Vagina (tissue), 2 donors: Measurements from ENCODE around the gene C3orf33. TPM values are rescaled to one million over a fixed set of nuclear protein-coding genes. Genes with fewer than 3 reads are reported as not detected.

Experiments used
- DNase-seq, 2 donors: peaks; one replicate each; pipeline ENCODE4 v3.0.0-alpha.2; 2017; ENCODE audit errors: extremely low spot score in 2 of 2
- H3K27ac ChIP-seq: fragments of 200-600 bp; sonication (generic); one replicate; pipeline ENCODE4 v1.5.1; 2019
- H3K27me3 ChIP-seq: fragments of 200-600 bp; sonication (generic); one replicate; pipeline ENCODE4 v1.5.1; 2019
- H3K36me3 ChIP-seq, 2 donors: fragments of 200-600 bp; sonication (generic); one replicate each; pipeline ENCODE4 v1.5.1; 2017 to 2019
- H3K4me1 ChIP-seq: fragments of 200-600 bp; sonication (generic); one replicate; pipeline ENCODE4 v1.5.1; 2019
- H3K4me3 ChIP-seq, 2 donors: fragments of 200-600 bp; sonication (generic); 1 replicate in 1 of 2; 2 replicates in 1 of 2; pipeline ENCODE4 v1.5.1; 2016 to 2019
- H3K9me3 ChIP-seq: fragments of 200-600 bp; sonication (generic); one replicate; pipeline ENCODE4 v1.5.1; 2019
- POLR2A ChIP-seq, 2 donors: fragments of 450-650 bp; IDR thresholded peaks; one replicate each; pipeline ENCODE4 v1.6.1; 2017; ENCODE audit warnings: antibody characterized with exemption in 2 of 2, mild to moderate bottlenecking in 2 of 2, moderate library complexity in 2 of 2
- POLR2AphosphoS5 ChIP-seq, 2 donors: sonication (generic); formaldehyde crosslinking; IDR thresholded peaks; one replicate each; pipeline ENCODE4 v1.9.0; 2017; ENCODE audit warnings: antibody characterized with exemption in 2 of 2, mild to moderate bottlenecking in 2 of 2, low read depth in 1 of 2; ENCODE audit not compliant: insufficient read depth in 1 of 2
- intact Hi-C: fragments of 100-400 bp; cut with DNase I; formaldehyde crosslinking; loops from one replicate; pipeline ENCODE4 v1.15.1; 2023
- total RNA-seq: library from RNA; depleted of rRNA; stranded (reverse); fragments of >200 nt; gene quantifications from one replicate; pipeline ENCODE4 v1.2.3, GENCODE V29; 2016
- TF ChIP-seq, protein P1 (sequence below), 3 experiments: fragments of 450-650 bp in 2 of 3; fragments of 200-600 bp in 1 of 3; sonication (generic) in 1 of 3; IDR thresholded peaks; one replicate each; pipeline ENCODE4 v1.5.1; 2017 to 2019; ENCODE audit warnings: antibody characterized with exemption in 3 of 3, mild to moderate bottlenecking in 2 of 3, moderate library complexity in 2 of 3

The C3orf33 gene
- total RNA-seq, 1 donor from 2014 or later: 1.7 TPM

DNA sequence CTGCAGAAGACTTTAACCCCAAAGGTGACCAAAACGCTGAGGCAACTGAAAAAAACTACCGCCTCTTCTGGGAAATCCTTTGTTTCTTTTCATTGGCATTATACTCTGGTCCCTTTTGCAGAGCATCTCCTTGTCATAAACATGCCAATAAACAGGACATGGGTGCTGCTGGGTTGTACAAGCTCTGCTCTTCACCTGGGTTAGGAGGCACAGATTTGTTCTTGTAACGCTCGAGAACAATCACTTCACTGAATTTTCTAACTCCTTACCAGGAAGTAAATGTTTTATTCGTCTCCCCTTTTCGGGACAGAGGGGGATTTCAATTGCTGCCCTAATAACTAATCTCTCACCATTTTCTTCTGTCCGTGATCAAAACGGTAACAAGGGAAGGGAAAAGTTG, 62.5 kb downstream of the C3orf33 start:
- H3K36me3 ChIP-seq: no peaks in the 10 kb centered on the region
- TF ChIP-seq POLR2AphosphoS5 (IDR thresholded peaks at IDR 0.05; ENCODE audit: insufficient read depth in 1 of 2, low read depth in 1 of 2) (no peak), POLR2A (IDR thresholded peaks at IDR 0.05) (no peak)
- TF ChIP-seq, protein P1, sequence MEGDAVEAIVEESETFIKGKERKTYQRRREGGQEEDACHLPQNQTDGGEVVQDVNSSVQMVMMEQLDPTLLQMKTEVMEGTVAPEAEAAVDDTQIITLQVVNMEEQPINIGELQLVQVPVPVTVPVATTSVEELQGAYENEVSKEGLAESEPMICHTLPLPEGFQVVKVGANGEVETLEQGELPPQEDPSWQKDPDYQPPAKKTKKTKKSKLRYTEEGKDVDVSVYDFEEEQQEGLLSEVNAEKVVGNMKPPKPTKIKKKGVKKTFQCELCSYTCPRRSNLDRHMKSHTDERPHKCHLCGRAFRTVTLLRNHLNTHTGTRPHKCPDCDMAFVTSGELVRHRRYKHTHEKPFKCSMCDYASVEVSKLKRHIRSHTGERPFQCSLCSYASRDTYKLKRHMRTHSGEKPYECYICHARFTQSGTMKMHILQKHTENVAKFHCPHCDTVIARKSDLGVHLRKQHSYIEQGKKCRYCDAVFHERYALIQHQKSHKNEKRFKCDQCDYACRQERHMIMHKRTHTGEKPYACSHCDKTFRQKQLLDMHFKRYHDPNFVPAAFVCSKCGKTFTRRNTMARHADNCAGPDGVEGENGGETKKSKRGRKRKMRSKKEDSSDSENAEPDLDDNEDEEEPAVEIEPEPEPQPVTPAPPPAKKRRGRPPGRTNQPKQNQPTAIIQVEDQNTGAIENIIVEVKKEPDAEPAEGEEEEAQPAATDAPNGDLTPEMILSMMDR (IDR thresholded peaks at IDR 0.05): no peak
- intact Hi-C loops: no loop called here
- H3K9me3 ChIP-seq: no peaks in the 10 kb centered on the region
- no peak for DNase-seq
- peaks cover 16% of the 10 kb centered on the region for H3K4me1 ChIP-seq
- H3K27me3 ChIP-seq: no peaks in the 10 kb centered on the region
- H3K27ac ChIP-seq: no peak overlapping the region
- peak overlapping the region; percentile 49 to 63 for H3K4me3 ChIP-seq

DNA sequence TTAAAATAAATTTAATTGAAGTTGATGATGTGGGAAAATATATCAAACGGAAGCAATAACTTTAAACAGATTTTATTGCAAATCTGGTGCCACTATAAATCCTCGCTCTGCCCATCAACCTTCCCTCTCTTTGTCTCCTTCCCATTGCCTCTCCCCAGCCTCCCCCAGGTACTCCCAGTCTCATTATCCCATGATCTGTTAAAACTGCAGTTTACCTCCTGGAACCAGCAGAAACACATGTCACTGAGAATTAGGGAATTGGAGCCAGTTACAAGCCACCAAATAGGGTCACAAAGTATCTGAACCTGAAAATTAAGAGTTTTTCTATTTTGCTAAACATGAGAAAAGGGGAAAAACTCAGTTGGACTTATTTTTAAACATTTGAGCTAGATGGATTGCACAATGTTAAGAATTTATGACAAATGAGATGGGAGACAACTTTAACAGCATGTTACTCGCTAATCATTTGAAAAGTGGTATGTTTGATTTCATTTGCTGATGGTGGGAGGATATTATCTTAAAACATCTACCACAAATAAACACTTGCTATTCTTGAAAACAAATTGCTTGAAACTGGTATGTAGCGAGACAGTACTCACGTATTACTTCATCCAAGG, 63.6 kb downstream of the C3orf33 start:
- Histone ChIP-seq H3K36me3 (no peaks in the 10 kb centered on the region), H3K4me1 (peaks cover 16% of the 10 kb centered on the region), H3K9me3 (no peaks in the 10 kb centered on the region), H3K27me3 (no peaks in the 10 kb centered on the region), H3K27ac (no peak overlapping the region), H3K4me3 (no peak overlapping the region)
- intact Hi-C loops: no loop called here
- TF ChIP-seq POLR2A (IDR thresholded peaks at IDR 0.05) (no peak), POLR2AphosphoS5 (IDR thresholded peaks at IDR 0.05; ENCODE audit: insufficient read depth in 1 of 2, low read depth in 1 of 2) (no peak)
- TF ChIP-seq, protein P1 (IDR thresholded peaks at IDR 0.05): no peak
- no peak for DNase-seq

DNA sequence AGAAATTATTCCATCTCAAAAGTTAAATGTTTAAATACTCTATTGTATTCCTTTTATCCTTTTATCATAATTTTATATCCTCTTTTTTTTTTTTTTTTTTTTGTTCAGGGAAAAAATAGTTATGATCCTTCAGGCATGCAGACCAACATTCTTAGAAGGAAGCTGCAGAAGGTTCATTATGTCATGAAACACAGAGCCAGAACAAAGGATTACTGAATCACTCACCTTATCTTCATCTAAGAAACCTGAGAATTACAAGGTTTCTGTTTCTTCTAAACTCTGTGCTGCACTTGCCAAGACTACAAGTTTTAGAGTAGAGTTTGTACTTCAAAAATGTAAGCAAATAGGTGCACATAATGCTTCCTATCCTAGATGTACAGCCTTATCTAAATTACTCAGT, 64.5 kb downstream of the C3orf33 start:
- TF ChIP-seq POLR2A (IDR thresholded peaks at IDR 0.05) (no peak), POLR2AphosphoS5 (IDR thresholded peaks at IDR 0.05; ENCODE audit: insufficient read depth in 1 of 2, low read depth in 1 of 2) (no peak)
- TF ChIP-seq, protein P1 (IDR thresholded peaks at IDR 0.05): no peak
- Histone ChIP-seq H3K4me1 (peaks cover 16% of the 10 kb centered on the region), H3K4me3 (no peak overlapping the region), H3K9me3 (no peaks in the 10 kb centered on the region), H3K27ac (no peak overlapping the region), H3K36me3 (no peaks in the 10 kb centered on the region), H3K27me3 (no peaks in the 10 kb centered on the region)
- intact Hi-C loops: no loop called here
- no peak for DNase-seq

DNA sequence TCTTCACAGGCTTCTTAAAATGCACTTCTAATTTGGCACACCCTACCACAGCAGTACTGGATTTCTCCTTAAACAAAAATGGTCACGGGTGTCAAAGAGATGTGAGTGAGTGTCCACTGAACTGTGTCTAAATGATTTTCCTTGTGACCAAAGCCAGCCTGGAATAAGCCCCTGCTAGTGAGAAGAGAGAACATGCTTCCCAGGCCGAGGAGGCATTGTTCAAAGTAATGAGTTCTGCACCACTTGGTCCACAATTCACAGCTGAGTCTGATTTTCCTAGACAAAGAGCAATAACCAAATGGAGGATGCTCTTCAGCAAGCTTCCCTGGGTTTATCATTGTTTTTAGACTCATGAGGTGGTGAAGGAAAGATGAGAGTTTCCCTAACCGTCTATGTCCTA, 65.0 kb downstream of the C3orf33 start:
- H3K27me3 ChIP-seq: no peaks in the 10 kb centered on the region
- no peaks in the 10 kb centered on the region for H3K9me3 ChIP-seq
- intact Hi-C loops: no loop called here
- no peak for TF ChIP-seq POLR2AphosphoS5 (IDR thresholded peaks at IDR 0.05; ENCODE audit: insufficient read depth in 1 of 2, low read depth in 1 of 2)
- TF ChIP-seq, protein P1 (IDR thresholded peaks at IDR 0.05): no peak
- no peak for TF ChIP-seq POLR2A (IDR thresholded peaks at IDR 0.05)
- DNase-seq: no peak
- no peak overlapping the region for H3K27ac ChIP-seq
- H3K4me3 ChIP-seq: no peak overlapping the region
- H3K36me3 ChIP-seq: no peaks in the 10 kb centered on the region
- H3K4me1 ChIP-seq: peaks cover 16% of the 10 kb centered on the region

DNA sequence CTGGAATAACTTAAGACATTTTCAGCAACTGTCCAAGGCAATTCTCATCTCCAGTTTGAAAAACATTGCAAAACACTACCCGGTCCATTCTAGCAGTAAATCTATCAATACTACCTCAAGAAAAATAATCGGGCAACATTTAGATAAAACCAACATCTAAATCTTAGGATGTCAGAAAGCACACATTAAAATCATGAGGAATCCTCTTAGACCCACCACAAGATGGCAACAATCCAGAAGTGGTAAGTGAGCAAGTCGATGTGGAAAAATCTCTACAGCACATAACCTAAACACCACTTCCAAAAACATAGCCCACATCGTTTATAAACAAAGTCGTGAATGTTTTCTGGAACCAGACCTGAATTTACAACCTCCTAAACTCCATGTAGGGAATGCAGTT, 66.9 kb downstream of the C3orf33 start:
- Histone ChIP-seq H3K27me3 (no peaks in the 10 kb centered on the region), H3K4me3 (no peak overlapping the region), H3K36me3 (no peaks in the 10 kb centered on the region), H3K4me1 (peaks cover 11% of the 10 kb centered on the region), H3K9me3 (no peaks in the 10 kb centered on the region), H3K27ac (no peak overlapping the region)
- intact Hi-C loops: no loop called here
- TF ChIP-seq POLR2AphosphoS5 (IDR thresholded peaks at IDR 0.05; ENCODE audit: insufficient read depth in 1 of 2, low read depth in 1 of 2) (no peak), POLR2A (IDR thresholded peaks at IDR 0.05) (no peak)
- TF ChIP-seq, protein P1 (IDR thresholded peaks at IDR 0.05): no peak
- DNase-seq: no peak
